GM19455 (cell line): ENCODE data around the gene GDAP2.

Source experiments
- ATAC-seq: cut with Tn5 transposase; IDR thresholded peaks from one replicate; pipeline ENCODE4 v1.9.1; 2021; ENCODE audit not compliant: unreplicated experiment

Gene GDAP2

DNA sequence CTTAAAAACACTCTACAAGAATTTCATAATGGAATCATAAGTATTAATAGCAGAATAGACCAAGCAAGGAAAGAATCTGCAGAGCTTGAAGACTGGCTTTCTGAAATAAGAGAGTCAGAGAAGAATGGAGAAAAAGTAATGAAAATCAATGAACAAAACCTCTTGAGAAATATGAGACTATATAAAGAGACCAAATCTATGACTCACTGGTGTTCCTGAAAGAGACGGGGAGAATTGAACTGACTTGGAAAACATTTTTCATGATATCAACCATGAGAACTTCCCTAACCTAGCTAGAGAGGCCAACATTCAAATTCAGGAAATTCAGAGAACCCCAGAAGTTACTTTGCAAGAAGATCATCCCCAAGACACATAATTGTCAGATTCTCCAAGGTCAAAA is 85.6 kb downstream of the GDAP2 start:
- ATAC-seq, result no peak

DNA sequence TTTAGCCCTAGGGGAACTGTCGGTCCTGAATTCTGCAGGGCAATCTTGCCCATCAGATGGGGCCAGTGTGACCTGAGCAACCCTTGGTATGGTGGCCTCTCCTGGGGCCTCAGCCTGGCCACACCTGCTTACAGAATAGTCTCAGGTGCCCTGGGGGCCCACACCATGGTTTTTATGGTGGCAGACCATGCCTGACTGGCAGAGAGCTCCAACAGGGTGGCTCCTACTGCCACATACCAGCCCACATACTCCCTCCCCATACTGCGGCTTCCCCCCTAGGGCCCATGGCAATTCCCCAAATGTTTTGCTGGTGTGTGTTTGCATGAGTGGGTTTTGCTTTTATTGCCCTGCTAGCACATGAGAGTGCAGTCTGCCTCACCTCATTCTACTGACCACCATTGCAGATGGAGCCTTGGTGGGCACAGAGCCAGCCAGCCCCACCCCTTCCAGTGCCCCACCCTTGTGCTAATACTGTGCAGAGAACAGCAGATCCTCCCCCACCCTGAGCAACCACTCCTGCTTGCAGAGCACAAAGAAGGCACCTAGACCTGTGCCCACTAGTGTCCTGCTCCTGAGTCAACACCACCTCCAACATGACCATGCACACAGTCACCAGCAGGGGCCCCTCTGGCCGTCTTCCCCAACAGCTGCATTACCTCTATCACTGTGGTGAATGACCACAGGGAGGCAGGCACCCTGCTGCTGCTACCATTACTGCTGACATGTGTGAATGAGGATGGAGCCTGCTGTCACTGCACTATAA is 86.8 kb downstream of the GDAP2 start:
- ATAC-seq, result no peak

DNA sequence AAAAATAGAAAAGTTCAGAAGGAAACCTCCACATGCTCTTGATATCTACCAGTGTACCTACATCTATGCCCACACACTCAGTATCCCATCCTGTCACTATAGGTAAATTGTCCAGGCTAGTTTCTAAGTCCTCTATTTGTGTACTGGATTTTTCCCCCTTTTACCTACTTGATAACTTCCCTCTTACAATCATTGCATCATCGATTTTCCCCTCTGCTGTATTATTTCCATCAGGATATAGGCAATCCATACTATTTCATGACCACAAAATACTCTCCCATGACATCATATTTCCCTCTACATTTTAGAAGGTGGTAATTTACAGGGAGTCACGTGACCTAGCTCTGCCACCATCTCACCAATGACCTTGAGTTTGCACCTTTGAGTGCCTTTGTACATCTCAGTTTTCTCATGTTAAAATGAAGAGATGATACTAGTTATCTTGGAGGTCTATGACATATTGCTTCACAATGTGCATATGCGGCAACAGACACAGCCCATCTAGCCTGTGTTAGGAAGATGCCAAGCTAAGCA is 88.2 kb downstream of the GDAP2 start:
- ATAC-seq, result no peak

DNA sequence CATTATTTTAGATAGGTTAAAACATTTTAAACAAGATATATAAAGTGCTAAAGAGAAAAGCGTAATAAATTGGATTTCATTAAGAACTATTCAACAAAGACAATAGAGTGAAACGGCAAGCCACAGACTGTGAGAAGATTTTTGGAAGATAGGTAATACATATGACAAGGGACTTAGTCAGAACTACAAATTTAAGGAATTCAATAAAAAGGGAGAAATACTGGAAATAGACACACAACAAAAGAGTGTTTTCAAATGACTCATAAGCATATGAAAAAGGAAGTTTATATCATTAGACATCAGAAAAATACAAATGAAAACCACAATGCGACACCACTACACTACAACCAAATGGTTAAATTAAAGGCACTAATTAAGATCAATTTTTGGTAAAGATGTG is 90.5 kb downstream of the GDAP2 start:
- no peak for ATAC-seq

DNA sequence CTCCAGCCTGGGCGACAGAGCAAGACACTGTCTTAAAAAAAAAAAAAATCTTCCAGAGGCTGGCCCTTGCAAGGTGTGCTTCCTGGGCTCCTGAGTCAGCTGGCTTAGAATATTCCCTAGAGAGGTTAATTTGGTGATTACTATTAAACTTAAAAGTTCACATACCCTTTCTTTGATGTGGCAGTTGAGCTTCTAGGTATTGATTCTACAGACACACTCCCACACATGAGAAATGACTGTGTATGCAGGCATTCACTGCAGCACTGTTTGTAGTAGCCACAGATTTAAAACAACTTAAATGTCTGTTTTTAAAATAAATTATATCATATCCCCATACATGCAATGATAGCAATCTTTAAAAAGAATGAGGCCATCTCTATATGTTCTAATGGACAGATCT is 93.4 kb downstream of the GDAP2 start:
- no peak for ATAC-seq

DNA sequence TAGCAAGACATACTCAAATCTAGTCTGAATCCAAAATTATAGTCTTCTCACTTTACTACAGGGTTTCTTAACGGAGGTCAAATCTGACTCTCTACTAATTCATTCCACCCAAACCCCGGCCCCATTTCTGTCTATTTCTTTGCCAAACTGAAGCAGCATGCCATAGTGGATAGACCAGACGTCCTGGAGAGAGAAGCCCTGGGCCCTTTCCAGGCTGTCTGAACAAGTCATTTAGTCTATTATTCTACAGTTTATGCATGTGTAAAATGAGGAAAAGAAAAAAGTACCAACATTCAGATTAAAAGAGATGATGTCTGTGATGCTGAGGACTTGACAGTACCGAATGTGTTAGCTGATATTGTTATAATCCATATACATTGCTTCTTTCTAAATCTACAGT is 95.0 kb downstream of the GDAP2 start:
- ATAC-seq, result no peak

DNA sequence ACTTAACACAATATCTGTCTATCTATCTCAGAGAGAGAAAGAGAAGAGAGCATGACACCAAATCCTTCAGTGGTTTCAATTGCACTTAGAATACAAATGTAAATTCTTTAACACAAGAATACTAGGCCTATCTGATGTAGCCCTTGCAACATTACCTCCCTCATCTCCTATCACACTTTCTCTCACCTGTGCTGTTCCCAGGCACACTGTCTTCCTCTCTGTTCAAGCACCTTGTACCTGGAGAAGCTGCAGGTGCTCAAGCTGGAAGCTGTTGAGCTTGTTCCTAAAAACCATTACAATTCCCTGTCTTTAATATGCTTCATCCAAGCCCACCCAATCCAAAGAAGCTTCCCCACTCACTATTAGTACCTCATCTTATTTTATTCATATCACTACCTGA is 97.0 kb downstream of the GDAP2 start:
- no peak for ATAC-seq

DNA sequence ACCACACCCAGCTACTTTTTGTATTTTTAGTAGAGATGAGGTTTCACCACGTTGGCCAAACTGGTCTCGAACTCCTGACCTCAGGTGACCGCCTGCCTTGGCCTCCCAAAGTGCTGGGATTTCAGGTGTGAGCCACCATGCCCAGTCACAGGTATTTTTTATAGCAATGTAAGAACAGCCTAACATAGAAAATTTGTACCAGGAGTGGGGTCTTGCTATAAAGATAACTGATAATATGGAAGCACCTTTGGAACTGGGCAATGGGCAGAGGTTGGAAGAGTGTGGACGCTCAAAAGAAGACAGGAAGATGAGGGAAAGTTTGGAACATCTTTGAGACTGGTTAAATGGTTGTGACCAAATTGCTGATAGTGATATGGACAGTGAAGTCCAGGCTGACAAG is 99.2 kb downstream of the GDAP2 start:
- no peak for ATAC-seq

DNA sequence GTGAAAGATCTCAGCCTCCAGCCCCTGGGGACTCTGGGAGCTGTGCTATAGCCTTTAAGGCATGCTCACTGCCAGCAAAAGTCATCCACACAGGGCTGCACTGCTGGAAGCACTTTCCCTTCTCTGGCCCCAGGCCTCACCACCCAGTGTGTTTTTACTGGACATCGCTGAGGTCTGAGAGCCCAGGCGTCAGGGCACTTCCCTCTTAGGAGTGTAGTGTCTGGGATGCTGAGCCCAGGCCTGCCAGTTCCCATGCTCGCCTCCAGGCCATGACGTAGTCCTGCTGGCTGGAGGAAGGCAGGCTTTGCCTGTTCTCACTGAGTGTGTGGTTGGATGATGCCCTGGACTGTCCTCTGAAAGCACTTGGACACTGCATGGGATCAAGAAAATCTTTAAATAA is 101.2 kb downstream of the GDAP2 start:
- no peak for ATAC-seq

DNA sequence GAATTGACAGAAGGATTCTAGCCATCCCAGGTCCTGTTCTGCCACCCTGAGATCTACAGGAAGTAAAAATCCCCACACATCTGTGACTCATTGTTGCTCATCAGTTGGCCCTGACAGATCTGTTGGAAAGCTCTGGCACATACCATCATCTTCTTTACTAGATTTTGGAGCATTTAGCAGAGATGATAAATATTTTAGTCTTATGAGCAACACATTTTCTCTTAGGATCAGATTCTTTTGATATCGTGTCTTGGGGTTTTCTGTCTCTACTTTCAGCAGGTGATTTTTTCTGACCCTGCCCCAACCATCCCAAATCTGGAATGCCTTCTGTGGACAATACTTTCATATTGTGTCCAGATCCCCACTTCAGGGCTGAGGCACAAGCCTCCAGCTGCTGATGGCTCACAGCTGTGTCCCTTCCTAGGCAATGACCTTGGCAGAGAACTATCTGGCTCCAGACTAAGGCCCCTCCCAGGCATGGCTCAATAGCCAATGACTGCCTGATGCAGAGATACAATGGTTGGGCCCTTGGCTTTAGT is 102.8 kb downstream of the GDAP2 start:
- ATAC-seq, result no peak

DNA sequence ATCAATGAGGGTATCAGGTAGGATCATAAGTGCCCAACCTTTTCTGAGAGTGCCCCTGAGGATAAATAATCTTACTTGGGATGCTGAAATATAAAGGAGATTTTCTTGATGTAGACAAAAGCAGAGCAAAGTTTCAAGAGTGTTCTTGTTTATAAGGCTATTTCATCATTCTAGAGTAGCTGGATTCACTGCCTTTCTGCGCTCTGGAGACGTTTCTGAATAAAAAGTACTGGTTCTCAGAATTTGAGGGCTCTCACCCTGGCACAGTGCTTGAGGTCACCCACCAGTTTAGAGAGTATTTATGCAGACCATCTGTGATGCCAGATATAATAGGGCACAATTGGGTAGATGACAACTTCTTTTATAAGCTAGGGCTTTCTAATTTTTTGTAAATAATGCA is 103.3 kb downstream of the GDAP2 start:
- no peak for ATAC-seq

DNA sequence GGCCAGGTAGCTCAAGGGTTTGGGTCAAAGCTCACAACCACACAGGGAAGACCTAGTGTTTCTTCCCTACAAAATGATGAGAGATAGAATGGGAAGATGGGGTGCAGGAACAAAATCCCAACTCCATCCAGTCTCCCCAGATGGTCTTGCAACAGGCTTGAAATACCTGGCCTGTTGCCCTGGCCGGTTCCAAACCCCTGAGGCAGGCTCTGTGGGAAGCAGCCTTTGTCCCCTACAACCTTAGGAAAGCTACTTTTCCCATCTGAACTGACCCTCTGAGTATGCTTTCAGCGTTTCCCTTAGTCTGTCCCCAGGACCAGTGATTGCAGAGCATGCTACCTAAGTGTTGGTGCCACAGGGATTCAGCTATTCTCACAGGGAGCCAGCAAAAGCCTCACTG is 104.0 kb downstream of the GDAP2 start:
- ATAC-seq, result no peak

DNA sequence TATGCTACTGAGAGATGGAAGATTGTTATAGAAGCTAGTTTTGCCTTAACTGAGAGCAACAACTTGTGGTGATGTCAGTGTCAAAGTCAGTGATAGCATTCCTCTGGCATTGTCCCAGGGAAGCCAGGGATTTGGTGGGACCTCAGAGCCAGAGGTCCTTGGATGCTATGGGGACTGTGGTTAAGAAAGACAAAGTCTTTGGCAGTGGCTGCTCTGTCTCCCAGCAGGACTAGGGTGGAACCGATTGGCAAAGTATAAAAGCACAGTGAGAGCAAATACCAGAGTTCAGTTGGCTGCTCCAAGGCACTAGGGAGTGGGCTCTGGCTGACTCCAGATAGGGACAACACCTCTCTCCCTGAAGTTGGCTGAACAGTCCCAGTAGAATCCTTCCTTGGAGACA is 104.8 kb downstream of the GDAP2 start:
- ATAC-seq, result no peak

DNA sequence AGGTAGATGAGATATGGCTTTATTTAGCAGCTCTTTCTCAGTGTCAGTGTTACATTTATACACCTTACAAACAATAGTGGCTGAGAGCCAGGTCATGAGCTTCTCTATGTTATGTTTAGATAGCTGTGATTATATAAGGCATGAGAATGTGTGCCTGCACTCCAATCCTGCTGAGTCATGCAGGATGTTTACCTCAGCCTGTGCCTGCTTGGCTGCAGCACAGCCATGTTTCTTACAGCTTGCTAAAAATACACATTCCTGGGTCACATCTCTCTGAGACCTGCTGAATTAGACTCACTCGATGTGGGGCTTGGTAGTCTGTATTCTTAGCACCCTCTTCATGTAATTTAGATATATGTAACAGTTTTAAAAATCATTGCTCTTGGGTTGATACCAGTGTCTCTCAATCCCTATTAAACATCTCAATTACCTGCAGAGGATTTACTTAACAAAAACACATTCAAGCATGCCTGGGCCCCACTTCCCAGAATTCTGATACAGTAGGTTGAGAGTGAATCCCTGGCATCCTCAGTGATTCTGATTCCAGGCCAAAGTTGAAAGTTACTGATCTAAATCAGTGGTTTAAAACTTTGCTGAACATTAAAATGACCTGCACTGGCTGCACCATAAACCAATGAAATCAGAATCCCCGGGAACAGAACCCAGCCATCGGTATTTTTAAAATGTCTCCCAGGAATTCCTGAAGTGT is 107.5 kb downstream of the GDAP2 start:
- no peak for ATAC-seq

DNA sequence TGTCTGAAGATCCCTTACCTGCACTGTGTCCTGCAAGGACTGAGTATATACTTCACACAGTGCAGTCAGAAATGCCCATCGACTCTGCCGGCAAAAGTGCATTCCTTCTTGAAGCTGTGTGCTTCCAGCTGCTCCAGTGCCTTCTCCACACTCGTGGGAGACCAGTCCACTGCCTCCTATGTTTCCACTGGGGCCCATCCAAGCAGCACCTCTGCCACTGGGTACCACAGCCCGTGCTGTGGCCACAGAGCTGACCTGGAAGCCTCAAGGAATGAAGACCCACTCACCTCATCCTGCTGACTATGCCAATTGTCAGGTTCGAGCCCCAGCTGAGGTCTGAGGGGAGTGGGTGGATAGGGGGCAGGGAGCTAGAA is 108.1 kb downstream of the GDAP2 start:
- no peak for ATAC-seq

DNA sequence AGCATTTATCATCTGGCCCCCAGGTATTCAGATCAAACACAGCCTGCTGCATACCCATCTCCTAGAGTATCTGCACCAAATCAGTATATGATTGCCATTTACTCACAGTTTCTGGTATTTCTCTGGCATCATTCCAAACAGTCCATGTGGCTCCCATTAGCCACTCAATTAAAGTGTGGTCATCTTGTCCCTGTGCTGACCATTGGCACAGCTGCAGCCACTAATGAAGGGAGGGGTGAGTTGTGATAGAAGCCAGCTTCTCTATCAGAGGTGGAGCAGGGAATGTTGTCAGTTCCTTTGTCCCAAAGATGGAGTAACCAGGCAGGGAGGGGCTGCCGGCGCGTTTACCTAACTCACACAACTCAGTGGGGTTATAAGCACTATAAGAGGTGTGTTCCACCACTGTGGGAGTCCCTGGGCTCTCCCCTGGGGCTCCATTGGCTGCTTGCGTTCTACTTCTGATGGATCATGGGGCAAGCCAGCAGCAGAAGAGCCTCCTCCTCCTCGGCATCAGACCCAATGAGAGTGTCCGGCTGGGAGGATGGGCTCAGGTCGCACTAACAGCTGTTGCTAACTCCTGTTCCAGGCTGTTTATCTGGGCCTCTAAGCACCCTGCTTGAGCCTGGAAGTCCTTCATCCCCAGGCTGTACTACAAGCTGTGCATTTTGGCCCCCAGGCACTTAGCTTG is 108.6 kb downstream of the GDAP2 start:
- ATAC-seq, result no peak

DNA sequence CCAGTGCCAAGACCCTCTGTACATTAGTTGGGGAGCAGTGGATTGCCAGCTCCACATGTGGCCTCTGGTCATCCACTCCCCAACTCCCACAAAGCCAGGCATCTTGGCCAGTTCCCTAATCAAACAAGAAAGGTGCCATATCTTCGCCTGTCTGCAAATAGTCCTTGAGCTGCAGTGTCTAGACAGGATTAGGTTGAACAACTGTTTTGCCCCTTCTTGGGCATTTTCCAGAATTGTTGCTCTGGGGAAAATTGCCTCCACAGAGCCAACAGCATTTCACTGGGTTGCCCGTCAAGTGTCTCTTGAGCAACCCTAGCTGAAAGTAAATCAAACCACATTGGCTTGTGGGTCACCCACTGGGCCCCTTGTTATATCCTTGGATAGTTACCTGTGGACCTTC is 109.3 kb downstream of the GDAP2 start:
- no peak for ATAC-seq

DNA sequence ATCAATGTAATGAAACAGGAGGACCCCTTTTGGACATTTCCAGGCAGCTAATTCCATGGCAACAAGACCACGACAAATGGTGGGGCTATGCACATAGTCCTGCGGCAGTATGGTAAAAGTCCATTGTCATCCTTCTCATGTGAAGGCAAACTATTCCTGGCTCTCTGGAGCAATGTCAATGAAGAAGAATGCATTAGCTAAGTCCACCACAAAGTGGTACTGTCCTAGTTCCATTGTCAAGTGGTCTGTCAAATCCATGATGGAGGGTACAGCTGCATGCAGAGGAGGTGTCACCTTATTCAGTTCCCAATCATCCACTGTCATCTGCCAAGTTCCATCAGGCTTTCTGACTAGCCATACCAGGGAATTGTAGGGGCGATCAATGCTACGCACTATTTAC is 110.1 kb downstream of the GDAP2 start:
- ATAC-seq, result no peak

DNA sequence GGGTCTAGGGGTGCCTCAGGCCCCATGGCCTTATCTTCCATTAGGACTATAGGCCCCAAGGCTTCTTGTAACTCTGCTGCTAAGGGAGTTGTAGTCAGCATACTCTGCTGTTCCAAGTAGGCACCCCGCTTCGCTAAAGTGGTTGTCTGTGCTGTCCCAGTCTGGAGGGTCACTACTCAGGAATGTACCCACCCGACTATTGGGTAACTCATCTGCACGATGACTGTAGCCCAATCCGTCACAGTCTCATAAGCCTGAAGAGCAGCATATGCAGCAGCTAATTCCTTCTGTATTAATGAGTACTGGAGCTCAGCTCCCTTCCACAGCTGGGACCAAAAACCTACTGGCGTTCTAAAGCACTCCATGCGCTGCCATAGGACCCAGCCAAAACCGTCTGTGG is 111.0 kb downstream of the GDAP2 start:
- ATAC-seq, result no peak

DNA sequence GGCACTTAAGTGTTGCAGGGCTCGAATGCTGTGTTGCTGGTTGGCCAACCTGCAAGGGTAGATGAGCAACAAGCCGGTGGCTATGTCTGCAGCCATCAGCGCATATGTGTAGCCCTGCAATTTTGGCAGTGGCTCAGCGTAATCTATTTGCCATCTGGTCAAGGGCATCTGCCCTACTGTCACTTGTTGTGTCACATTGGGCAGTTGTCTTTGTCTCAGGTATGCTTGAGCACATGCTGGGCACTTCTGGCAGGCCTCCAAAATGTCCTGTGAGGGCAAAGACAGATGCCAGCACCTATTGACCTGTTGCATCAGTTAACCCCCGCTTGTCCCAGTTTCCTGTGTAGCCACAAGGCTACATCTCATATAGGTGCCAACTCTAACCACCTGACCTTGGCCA is 111.8 kb downstream of the GDAP2 start:
- ATAC-seq, result no peak

DNA sequence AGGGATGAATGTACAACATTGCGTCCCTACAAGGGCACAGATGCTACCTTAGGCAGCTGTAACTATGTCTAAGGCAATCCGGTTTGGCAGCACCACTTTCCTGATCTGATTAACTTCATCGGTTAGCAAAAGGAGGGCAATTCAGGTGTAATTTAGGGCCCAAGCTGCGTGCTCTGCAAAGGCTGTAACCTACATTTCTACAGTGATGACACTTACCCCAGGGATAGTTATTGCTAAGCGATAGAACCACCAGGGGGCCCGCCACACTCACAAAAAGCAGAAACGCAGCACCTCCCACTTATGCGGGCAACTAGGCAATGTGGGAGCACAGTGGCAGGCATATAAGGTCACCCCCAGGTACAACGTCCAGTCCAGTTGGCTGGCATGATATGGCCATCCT is 113.5 kb downstream of the GDAP2 start:
- no peak for ATAC-seq
